ENCODE data around the gene PLCB1.
A peak's percentile ranks its signal among the peaks of the same experiment; 100 is the strongest.

The PLCB1 gene

DNA sequence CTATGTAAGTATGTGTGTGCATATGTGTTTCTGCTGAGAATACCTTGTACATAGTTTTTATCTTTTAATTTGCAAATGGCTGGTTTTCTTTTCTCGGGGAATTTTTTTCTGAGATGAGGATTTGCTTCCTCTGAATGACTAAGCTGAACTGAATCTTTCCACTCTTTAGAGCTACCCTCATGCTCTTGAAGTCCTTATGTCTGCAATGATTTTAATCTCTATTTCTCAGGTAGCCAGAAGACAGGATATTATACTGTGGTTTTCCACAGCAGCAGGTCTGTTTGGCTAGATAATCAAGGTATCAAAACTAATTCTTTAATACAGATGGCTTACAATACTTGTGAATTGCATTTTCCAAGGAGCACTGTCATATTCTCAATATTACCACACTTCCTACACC, 114.7 kb downstream of the PLCB1 start:
- DNase-seq (ENCODE audit: low read depth), result no peak

GRCh38 chr20:8248051-8248450, 116.0 kb downstream of the PLCB1 start:
- no peak for DNase-seq (ENCODE audit: low read depth)

DNA sequence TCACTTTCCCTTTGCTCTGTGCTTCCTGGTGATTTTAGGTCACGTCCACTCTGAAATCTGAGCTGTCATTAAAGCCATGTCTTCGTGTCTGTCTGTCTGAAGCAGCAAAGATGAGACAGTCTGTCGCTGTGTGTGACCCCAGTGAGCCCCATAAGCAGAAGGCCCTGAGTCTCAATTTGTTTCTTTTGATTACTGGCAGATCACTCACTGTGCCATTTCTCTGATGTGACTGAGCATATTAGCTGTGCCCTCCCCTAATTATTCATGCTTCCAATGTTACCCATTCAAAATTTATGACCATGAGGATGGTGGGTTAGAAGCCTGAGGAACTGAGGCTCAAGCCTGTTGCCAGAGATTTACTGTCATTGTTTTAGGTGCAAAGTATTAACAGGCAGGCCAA, 117.6 kb downstream of the PLCB1 start:
- no peak for DNase-seq (ENCODE audit: low read depth)

DNA sequence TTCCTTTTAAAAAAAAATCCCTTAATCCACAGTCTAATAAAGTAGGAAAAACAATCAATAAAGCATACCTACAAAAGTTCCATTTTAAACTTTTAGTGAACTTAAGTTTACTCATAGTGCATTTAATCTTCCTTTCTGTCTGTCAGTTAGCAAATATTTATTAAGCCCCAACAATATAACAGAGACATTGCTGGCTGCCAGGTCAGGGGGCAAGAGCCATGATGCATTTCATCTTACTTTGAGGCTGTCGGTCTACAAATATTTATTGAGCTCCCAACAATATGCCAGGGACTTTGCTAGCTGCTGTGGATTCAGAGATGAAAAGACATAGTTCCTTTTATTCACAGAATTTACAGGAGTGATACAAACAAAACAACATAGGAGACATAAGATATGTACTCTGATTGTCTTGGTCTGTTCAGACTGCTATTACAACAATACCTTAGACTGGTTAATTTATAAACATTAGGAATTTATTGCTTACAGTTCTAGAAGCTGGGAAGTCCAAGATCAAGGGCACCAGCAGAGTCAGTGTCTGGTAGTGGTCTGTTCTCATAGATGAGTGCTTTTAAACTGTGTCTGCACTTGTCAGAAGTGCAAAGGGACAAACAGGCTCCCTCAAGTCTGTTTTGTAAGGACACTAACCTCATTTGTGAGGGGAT, 118.6 kb downstream of the PLCB1 start:
- DNase-seq (ENCODE audit: low read depth), result no peak

- DNase-seq (ENCODE audit: low read depth), result no peak
Observed at GRCh38 chr20:8251201-8251575, 119.1 kb downstream of the PLCB1 start.

DNA sequence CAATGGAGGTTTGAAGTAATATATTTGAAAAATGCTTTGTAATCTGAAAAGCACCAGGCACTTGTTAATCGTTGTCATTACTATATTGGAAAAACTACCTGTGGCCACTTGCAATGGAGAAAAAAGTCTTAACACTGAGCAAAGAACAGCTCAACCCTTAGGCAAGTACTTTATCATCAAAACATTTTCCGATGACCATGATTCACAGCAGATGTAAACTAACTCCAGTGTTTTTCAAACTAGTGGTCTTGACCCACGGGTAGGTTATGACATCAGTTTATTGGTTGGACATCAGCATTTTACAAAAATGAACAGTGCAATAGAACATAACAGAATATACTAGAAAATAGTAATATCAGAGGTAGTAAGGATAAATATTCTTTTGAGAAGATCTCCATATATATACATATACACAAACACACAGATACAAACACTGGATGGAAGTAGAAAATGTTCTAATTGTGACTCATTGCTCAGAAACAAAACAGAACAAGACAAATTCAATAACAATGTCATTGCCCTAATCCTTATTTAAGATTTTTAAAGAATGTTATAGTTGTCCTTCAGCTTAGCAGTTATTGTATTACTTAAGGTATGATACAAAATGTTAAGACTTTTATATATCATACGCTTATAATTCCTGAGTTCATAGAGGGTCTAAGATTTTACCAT, 123.0 kb downstream of the PLCB1 start:
- peak; percentile 42 for DNase-seq (ENCODE audit: low read depth)

- DNase-seq (ENCODE audit: low read depth), result no peak
Observed at GRCh38 chr20:8255945-8256632, 124.0 kb downstream of the PLCB1 start.

DNA sequence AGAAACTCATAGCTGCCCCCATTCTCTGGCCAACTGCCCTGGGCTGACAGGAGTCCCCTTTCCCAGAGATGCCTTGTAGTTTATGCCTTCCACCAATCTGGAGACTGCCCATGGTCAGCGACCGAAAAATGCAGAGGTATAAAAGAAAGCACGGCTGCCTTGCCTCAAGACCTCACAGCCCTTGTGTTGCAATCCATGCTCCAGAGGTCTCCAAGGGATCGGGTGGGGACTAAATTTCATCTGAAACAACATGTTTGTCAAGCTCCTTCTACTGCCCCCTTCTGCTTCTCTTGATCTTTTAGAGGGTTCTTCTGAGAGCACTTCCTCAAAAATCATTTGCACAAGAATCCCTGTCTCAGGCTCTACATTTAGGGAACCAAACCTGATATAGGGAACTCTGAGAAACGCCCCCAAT, 128.8 kb downstream of the PLCB1 start:
- no peak for DNase-seq (ENCODE audit: low read depth)

- DNase-seq (ENCODE audit: low read depth), result no peak
Observed at GRCh38 chr20:8262721-8263120, 130.7 kb downstream of the PLCB1 start.

DNA sequence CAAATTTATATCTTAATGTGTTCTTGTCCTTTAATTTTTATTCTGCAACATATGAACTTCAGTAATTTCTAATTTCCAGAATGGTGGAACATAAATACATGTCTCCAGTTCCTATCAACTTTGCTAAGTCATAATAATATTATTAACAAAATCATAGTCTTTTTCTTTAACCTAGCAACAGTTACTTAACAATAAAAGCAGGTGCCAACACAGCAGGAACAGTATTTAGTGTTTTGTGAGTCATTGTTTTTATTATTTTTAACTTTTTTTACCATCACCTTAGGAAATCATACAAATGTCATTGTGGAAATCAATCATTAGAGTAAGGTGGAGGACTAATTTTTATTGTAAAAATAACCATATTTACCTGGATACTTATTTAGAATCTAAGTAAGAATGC, 133.5 kb downstream of the PLCB1 start:
- no peak for DNase-seq (ENCODE audit: low read depth)

GRCh38 chr20:8267009-8267408, 134.9 kb downstream of the PLCB1 start:
- DNase-seq (ENCODE audit: low read depth), result no peak

- no peak for DNase-seq (ENCODE audit: low read depth)
Observed at GRCh38 chr20:8271727-8272126, 139.7 kb downstream of the PLCB1 start.

- DNase-seq (ENCODE audit: low read depth), result no peak
Observed at GRCh38 chr20:8272766-8273165, 140.7 kb downstream of the PLCB1 start.

GRCh38 chr20:8284902-8285301, 152.8 kb downstream of the PLCB1 start:
- no peak for DNase-seq (ENCODE audit: low read depth)

DNA sequence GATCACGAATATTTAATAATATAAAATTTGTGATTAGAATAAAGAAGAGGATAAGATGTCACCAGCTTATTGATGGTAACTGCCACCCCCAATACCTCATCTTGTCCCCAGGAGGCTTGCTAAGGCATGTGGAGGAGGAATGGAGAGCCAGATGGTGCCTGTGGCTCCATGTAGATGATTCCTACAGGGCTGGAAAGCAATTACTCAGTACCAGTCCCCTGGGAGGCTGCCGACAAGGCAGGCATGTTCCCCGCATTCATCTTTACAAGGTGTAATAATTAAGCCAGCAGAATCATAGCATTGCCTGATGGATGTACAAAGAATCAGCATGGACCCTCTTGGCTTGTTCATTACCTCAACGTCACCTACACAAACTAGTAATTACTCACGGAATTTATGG, 155.3 kb downstream of the PLCB1 start:
- no peak for DNase-seq (ENCODE audit: low read depth)

DNA sequence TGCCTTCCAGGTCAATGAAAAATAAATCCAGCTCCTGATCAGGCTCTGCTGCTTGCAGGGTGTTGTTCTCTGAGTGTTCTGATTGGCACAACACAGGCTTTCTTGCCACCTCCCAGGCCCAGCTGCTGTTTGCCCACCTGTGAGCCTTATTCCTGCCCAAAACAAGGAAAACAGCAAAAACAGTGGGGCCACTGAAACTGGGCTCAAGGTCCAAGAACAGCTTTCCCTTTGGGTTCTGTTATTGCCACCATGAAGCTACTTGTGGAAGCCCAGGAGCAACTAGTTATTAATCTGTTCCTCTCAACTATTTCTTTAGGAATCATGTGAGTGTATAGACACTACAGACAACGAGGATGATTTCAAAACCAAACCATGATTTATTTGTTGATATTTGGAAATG, 159.1 kb downstream of the PLCB1 start:
- DNase-seq (ENCODE audit: low read depth), result no peak

DNA sequence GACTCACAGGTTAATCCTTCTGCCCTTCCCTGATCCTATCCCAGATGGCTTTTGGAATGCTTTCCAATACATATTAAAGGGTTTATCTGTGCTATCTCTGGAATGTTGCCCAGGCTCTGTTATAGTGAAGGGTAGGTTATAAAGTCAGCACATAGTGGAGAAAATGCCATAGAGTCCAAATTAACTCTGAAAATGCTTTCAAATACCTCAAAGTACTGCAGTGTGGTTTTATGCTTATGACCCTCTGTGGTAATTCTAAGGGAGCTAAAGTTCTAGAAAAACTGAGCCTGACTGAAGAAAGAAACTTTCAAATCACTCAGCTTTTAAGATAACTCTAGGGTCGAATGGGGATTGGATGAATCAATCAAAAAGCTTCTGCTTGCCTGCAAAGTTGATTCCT, 159.8 kb downstream of the PLCB1 start:
- DNase-seq (ENCODE audit: low read depth), result no peak

- DNase-seq (ENCODE audit: low read depth), result no peak
Observed at GRCh38 chr20:8292793-8293192, 160.7 kb downstream of the PLCB1 start.

GRCh38 chr20:8293750-8294149, 161.7 kb downstream of the PLCB1 start:
- DNase-seq (ENCODE audit: low read depth), result no peak

GRCh38 chr20:8296536-8296935, 164.5 kb downstream of the PLCB1 start:
- no peak for DNase-seq (ENCODE audit: low read depth)

DNA sequence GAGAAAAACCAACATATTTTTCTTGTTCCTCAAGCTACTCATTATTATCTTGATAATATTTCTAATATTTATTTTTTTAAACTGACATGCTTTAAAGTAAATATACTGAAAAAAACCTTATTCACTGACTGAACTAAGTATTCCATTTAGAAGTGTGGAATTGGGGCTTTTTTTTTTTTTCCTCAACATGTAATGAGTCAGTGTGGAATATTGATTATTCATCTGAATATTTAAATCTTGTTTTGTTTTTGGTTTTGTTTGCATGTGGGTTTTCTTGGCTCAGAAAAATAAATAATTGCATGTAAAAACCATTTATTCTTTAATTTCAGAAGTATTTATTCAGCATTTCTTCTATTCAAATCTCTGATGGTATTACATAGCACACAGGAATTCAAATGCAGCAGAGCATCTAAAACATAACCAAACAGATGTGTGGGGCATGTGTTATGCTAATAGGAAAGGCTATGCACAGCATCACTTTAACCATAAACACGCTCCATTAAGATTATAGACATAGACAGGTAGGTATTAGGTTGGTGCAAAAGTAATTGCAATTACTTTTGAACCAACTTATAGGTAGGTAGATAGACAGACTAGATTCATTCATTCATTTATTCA, 166.5 kb downstream of the PLCB1 start:
- DNase-seq (ENCODE audit: low read depth), result no peak

DNA sequence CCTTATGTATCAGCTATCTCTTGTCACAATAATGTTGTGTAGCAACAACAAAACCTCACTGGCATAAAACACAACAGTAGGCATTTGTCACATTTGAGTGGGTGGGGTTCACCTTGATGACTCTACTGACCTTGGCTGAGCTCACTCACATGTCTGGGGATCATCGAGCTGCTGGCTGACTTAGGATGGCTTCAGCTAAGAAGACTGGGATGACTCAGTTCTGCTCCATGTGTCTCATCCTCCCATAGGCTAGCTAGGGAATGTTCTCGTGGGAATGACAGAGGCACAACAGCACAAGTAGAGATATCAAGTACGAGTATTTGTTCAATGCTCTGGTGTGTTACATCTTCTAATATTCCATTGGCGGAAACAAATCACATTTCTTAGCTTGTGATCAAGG, 167.9 kb downstream of the PLCB1 start:
- no peak for DNase-seq (ENCODE audit: low read depth)

DNA sequence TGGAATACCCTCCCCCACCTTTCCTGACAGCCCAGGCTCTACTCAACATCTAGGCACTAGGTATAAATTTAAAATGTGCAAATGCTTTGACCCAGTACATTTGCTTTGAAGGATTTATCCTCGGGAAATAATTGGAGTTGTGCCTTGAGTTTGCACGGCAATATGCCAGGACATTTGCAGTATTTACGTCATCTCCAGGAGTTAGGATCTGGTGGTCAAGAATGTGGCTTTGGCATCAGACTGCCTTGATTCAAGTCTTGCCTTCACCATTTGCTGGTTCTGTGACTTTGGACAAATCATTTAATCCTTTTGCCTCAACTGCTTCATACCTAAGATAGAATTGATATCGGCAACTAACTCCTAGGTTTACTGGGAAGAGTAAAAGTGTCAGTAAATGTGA, 169.6 kb downstream of the PLCB1 start:
- peak; percentile 51 for DNase-seq (ENCODE audit: low read depth)
